LHCN-M2 (cell line): ENCODE measurements around the gene AK9. TPM values are rescaled to one million over a fixed set of nuclear protein-coding genes. Genes with fewer than 3 reads are reported as not detected.

Source experiments
- DNase-seq: peaks from one replicate; pipeline ENCODE4 v3.0.0-alpha.2; 2012; ENCODE audit warnings: low read depth
- total RNA-seq: library from RNA; depleted of rRNA; stranded (reverse); fragments of >200 nt; gene quantifications from 2 replicates; pipeline ENCODE4 v1.2.3, GENCODE V29; 2014

Gene AK9
- total RNA-seq, 1 experiment from 2014 or later = 1.2 TPM

DNA sequence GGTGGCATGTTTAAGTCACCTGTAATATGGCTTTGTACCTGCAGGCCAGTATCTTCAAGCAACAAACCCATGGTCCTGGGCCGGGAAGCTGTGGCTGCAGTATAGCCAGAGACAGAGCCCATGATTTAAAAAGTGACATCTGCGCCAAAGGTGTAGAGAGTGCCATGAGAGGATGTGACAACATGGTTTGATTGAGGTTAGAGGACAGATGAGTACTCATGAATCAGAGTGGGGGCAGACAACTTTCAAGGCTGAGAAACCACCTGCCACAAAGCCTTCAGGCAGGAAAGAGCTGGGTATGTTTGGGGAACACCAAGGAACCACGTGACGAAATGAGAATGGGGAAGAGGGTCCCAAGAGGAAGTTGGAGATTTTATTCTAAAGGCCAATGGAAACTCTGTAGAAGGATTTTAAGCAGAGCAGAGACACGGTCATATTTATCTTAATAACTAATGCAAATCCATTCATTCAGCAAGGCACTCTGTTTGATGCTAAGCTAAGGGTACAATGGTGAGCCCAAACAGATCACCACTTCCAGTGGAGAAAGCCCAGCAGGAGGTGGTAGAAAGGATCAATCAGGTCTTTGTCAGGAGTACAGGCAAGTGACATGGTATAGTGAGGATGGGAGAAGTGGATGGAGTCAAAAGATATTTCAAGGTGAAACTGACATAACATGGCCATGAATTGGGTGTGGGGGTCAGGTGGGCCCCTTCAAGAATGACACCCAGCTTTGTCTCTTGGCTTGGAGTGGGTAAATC lies 232.0 kb downstream of the AK9 start:
- peak; percentile 42 for DNase-seq

GRCh38 chr6:109457562-109457996 lies 233.4 kb downstream of the AK9 start:
- DNase-seq = no peak

DNA sequence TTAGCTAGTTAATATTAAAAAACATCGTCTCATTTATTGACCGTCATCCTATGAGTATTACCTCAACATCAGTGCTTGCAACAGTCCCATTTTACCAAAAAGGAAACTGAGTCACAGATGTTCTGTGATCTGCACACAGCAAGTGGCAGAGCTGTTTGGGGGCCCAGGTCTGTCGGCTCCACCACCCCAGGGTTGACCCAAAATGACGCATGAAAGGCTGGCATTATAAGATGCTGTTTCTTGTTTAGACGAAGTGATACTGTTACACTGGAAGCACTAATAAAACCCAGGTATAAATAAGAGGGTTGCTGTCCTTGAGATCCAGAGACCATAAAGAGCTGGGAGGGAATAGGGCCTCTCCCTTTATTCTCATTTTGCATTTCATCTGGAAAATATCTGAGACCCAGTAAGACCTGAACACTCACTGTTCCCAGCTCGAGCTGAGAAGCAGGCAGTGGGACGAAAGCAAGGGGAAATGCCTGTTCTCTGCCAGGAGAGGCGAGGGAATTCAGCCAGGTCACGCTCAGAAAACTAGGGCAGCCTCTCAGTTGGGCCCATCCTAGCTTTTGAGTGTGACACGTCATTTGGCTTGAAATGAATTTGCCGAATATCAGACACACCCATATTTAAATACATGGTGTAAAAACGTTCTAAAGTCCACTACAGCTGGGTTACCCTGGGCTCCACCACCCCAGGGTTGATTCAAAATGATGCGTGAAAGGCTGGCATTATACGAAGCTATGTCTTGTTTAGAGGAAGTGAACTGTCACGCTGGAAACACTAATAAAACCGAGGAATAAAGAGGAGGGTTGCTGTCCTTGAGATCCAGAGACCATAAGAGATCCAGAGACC lies 234.1 kb downstream of the AK9 start:
- DNase-seq = peak; percentile 67

DNA sequence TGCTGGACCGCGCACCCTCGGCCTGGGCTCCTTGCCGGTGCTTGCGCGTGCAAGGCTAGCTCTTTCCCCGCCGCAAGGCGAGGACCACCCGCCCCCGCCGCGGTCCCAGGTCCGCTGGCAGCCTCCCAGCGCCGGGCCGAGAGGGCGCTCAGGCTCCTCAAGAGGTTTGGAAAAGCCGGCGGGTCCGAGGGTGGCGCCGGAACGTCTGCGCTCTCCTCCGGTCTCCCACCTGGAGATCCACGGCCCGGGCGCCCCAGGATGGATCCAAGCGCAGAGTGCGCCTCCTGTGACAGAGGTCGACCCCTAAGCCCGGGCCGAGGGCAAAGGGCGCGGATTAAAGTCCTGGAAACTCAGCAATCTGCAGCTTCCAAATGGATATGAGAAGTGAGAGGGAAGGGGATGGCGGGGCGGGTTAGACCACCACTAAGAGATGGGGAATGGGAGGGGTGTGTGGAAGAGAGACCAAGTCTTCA lies 234.9 kb downstream of the AK9 start:
- DNase-seq = no peak

GRCh38 chr6:109455437-109456110 lies 235.4 kb downstream of the AK9 start, which contains the start of gene MICAL1:
TSS of gene MICAL1 (minus strand) at chr6:109455772. CDS start at chr6:109454196, 1,576 bp downstream.
- peak; percentile 79 for DNase-seq

DNA sequence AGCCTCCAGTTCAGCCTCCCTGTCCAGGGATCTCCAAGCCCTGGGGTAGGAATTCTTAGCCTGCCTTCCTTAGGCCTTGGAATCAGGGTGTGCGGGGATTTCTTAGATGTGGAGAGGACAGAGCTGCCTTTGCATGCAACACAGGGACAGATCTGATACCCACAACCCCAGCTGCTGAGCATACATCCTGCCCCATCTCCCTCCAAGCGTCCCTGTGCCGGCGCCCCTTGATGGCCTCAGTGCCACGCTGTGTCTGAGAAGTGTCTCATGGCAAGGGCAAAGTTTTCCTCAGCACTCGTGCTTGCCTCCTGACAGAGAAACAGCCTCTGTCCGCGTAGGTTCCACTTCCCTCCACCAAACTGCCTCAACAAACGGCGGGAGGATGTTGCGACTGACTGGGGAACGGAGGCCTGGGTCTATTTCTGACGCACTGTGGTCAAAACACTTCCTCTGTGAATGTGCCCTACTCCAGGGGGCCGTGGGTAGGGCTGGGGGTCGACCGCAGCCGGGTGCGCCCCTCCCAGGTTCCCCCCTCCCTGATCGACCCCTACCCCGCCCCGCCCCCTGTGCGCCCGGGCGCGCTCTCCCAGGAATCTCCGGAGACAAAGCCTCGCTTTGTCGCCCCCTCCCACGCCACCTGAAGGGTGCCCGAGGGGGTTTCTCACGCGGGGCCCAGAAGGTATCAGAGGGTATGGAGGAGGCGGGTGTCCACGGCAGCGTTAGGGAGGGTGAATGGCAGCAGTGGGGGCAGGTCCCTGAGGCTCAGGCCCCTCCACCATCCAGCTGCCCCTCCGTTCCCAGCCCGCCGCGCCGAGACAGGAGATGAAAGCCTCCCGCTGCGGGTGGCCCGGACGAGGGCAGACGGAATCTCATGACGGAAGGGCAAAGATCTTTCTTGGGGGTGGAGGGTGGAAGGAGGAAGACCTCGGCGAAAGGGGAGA lies 236.2 kb downstream of the AK9 start:
- DNase-seq = no peak

DNA sequence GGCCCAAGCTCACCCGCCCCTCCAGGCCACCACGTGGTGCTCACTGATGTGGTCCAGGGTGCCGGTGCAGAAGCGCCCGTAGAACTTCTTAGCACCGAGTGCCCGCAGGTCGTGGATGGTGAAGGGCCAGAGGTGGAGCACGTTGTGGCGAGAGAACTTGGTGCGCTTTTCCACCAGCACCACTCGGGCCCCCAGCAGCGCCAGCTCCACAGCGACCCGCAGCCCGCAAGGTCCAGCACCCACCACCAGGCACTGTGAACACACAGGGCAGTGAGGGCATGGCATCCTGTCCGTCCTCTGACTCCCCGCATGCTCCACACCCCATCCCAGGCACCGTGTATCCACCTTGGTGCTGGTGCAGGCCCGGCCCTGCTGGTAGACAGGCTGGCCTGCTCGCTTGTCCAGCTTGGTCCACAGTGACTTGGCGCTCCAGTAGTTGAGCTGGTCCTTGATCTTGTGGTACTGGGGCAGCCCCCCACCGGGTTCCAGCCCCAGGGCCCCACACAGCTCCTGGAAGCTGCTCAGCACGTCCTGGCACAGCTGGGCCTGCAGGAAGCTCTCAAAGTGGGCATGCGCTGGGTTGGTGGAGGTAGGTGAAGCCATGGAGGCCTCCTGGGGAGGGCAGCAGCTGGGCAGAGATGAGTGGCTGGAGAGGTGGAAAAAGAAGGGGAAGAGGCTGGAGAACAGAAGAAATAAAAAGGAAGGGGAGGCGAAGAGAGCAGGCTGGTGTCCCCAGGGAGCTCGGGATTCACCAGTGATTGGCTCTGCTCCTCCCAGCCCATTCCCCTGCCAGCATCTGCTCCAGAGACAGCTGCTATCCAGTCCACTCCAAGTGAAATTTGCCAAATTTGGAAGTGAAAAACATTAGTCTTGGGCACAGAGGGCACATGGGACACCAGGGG lies 237.2 kb downstream of the AK9 start:
- DNase-seq = peak; percentile 97

GRCh38 chr6:109453156-109453555 lies 237.8 kb downstream of the AK9 start:
- DNase-seq = no peak

- DNase-seq = no peak
Observed at GRCh38 chr6:109452181-109452580, 238.8 kb downstream of the AK9 start.

DNA sequence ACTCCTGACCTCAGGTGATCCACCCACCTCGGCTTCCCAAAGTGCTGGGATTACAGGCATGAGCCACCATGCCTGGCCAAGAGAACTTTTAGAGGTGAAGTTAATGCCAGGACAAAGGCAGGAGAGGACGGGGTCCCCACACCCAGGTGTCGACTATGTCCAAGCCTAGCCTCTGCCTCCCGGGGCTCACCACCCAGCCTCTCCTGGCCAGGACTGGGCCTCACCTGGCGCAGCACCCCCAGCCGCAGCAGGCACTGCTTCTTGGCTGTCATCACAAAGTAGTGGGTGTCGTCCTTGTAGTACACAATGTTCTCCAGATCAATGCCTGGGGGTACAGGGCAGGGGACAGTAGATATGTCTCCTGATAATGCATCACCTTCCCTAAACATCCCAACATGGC lies 239.6 kb downstream of the AK9 start:
- DNase-seq = no peak

- no peak for DNase-seq
Observed at GRCh38 chr6:109450801-109451200, 240.2 kb downstream of the AK9 start.

DNA sequence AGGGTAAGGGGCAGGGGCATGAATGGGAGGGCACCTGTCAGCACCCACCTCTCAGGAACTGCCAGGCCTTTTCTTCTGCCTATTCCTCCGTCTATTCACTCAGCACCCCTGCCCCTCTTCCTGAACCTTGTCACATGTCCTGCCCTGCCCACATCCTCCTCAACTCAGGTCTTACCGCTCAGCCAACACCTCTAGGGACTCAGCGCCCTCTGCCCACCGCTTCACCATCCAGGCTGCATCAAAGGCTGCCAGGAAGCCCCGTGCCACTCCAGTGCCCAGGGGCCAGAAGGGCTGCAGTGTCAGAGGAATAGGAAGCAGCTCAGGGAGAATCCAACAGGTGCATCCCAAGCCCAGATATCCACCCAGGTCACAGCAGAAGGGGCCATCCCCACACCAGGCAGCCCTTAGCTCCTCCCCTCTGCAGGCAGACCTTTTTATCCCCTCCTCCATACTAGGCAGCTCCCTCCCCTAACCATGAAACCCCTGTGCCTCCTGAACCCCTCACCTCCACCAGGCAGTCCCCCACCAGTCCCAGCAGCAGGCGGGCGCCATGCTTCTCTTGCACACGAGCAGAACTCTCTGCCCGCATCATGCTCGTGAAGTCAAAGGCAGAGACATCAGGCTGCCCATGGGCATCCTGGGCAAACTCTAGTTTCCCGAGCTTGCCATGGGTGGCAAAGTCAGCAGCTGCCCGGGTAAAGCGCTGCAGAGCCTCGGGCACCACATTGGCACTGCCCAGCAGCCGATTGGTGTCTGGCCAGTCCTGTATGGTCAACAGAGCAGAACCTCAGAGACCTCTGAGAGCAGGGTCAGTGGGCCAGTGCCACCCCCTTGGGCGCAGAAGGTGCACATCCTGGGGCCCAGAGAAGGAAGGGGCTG lies 241.0 kb downstream of the AK9 start:
- no peak for DNase-seq

DNA sequence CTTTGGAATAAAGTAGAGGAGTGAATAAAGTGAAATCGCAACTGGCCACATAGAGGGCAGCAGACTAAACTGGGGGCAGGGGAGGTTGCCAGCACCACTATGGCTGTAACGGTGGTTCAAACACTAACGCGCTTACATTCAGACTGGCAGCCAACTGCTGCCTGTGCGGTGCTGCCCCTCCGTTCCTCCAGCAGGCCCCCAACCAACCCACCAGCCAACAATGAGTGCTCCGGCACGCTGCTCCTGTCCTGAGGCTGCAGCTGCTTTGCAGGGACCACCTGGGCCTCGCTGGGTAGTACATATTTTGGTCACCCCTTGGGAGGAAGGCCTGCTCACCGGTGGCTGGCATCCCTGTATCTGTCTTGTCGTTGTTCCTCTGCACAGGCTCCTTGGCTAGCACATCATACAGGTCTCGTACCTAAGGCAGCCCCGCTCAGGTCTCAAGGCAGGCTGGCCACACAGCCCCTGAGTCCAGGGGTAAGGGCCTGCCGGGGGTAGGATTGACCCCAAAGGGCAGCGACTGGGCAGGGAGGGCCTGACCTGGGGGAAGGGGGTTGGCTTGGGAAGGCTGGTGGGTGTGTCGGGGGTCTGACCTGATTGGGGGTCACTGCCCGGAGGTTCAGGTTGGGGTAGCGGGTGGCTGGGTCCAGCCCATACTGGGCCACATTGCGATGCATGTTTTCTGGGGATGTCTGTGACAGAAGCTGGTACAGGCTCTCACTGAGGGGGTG lies 241.8 kb downstream of the AK9 start:
- DNase-seq = no peak

- DNase-seq = no peak
Observed at GRCh38 chr6:109448615-109449014, 242.4 kb downstream of the AK9 start.

DNA sequence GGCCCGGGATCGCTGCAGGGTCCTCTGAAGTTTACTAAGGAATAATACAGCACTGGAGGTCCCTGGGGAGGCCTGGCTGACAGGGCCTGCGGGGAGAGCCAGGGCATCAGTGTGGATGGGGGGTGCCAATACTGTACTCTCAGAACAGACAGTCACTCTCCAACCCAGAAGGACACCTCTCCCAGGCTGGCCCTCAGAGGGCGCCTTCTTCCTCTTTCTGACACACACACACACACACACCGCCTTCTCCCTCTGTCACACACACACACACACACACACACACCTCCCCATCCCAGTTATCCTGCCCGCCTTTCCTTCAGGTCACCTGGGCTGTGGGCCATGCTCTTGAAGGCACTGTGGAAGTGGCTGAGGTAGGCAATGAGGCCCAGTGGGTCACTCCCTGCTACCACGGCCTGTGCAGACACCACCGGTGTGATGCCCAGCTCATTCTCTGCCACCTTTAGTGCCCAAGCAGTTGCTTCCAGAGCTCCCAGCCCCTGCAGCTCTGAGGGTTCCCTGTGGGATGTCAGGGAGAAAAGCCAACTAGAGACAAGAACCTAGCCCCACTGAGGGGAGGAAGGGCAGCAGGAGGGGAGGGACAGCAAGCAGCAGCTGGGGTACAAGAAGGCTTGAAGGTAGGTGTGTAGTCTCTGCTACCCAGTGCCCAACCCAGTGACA lies 243.0 kb downstream of the AK9 start:
- DNase-seq = no peak

GRCh38 chr6:109447087-109447486 lies 243.9 kb downstream of the AK9 start:
- DNase-seq = no peak

DNA sequence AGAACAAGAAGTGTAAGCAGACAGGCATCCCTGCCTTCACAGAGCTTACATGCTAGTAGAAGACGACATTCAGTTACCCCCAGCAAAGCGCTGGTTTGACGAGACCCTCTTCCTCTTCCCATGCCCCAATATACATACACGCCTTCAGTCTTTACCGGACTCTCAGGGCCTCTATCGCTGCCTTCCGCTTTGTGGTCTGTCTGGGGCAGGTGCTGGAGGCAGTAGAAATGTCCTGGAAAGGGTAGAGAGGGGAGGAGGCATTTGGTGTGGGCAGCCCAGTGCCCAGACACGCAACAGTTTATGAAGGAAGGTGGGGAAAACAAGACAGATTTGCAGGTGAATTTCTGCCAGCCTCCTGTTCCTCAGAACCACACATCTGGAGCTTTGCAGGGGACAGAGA lies 244.5 kb downstream of the AK9 start:
- DNase-seq = no peak
